Cardiac atrium fibroblast (primary cell): ENCODE measurements around the gene GPX8. TPM values are rescaled to one million over a fixed set of nuclear protein-coding genes. Genes with fewer than 3 reads are reported as not detected.

Source experiments
- total RNA-seq: library from RNA; depleted of rRNA; stranded (reverse); fragments of >200 nt; gene quantifications from 2 replicates; pipeline ENCODE4 v1.2.3, GENCODE V29; 2015

The GPX8 gene
- total RNA-seq, result 133 and 140 TPM in 2 replicates

DNA sequence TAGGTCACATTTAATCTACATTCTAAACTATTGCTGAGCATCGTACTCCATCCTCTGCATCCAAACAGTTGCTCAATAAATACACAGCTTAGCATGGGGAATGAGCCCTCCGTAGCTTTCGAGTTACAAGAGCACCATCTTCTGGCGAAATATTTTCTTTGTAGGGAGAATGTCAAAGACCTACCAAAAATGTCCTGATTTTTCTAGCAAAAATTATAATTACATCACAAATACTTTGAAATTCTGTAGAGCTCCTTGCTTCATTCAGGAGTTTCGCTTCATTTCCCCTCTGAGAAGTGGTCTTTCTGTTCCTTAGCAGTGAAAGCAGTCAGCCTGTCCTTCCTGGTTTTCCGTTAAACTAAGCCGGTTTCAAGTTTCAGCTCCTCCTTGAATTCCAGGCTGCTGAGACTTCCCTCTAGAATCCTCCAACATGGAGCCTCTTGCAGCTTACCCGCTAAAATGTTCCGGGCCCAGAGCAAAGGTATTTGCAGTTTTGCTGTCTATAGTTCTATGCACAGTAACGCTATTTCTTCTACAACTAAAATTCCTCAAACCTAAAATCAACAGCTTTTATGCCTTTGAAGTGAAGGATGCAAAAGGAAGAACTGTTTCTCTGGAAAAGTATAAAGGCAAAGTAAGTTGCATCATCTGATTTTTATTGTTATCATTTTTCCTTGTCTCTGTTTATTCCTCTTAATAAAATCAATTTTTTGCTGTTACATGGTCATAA lies at the start of gene GPX8:
TSS of gene GPX8 (plus strand) at position 409 of the 730 bp plus-strand sequence. CDS start at position 431, 22 bp downstream.

GRCh38 chr5:55172937-55173686 lies 13.1 kb downstream of the GPX8 start, which contains the start of gene CDC20B:
TSS of gene CDC20B (minus strand) at chr5:55173177. CDS start at chr5:55173000, 177 bp downstream.

Other genes starting within 250 kb of the GPX8 start
- 1.8 and 16.4 TPM in 2 replicates for gene ESM1, start 174.6 kb upstream of the GPX8 start, total RNA-seq
- gene GZMK, start 135.9 kb upstream of the GPX8 start, total RNA-seq, result not detected in 2 replicates
- not detected in 2 replicates for gene GZMA, start 57.5 kb upstream of the GPX8 start, total RNA-seq
- gene CDC20B, start 13.0 kb downstream of the GPX8 start, total RNA-seq, result not detected in 2 replicates
- gene MCIDAS, start 67.1 kb downstream of the GPX8 start, total RNA-seq, result not detected in 2 replicates
- gene CCNO, start 73.4 kb downstream of the GPX8 start, total RNA-seq, result 0.97 TPM in 1 of 2 replicates, not detected in the other
- 16.8 and 31.8 TPM in 2 replicates for gene DHX29, start 147.5 kb downstream of the GPX8 start, total RNA-seq
- gene MTREX, start 147.8 kb downstream of the GPX8 start, total RNA-seq, result 30.5 and 60.3 TPM in 2 replicates